Neuron (in vitro differentiated cells): ENCODE measurements around the gene FGF14.
"Not testable (repeated sequence)": the region's sequence is repeated elsewhere in the genome, so short reads cannot be mapped to it uniquely, and the experiment has no call there.

Experiments
- H2AFZ ChIP-seq: one replicate; pipeline ENCODE4 v1.6.1; 2013; ENCODE audit warnings: low read depth, mild to moderate bottlenecking, inconsistent platforms, low read length, moderate library complexity
- H3K27me3 ChIP-seq: one replicate; pipeline ENCODE4 v1.6.1; 2013; ENCODE audit warnings: low read length; ENCODE audit not compliant: insufficient read depth
- H3K36me3 ChIP-seq: one replicate; pipeline ENCODE4 v1.6.1; 2013; ENCODE audit warnings: low read length; ENCODE audit not compliant: insufficient read depth
- H3K4me1 ChIP-seq: one replicate; pipeline ENCODE4 v1.6.1; 2013; ENCODE audit warnings: low read length; ENCODE audit not compliant: insufficient read depth
- H3K4me3 ChIP-seq: 2 replicates; pipeline ENCODE4 v1.5.1; 2013; ENCODE audit warnings: mild to moderate bottlenecking, low read length, moderate library complexity
- H3K9me3 ChIP-seq: one replicate; pipeline ENCODE4 v1.6.1; 2013; ENCODE audit warnings: low read length

Gene FGF14

DNA sequence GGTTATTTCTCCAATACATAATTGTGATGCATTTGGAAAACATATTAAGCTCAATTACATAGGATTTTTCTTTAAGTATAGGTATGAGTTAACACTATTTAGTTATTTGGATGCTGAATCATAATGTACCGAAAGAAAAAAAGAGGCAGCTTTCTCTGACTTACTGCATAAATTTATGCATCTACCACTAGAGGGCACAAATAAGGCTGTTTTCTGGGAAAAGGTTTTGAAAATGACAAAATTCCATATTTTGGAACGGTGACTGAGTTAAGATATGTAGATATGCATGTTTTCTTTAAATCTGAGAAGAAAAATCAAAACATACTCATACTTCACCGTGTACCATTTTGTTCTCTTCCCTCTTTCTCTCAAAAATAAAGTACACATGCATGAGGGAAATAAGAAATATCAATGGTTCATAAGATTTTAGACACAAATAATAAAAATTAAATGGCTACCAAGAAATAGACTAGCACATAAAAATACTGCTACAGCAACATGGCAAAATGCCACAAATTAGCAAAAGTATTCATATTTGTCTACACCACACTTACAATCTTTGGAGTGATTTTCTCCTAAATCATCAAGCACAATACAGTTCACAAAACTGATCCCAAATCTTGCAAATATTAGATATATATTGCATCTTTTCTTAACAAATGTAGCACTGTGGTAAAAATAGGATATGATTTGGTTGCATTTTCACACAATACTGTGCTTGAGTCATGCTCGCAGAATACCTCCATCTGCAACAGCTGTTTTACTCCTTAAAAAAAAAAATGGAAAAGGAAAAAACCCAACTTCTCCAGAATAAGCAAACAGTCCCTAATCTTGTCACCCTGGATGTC is 260.0 kb downstream of the FGF14 start:
- no peaks in the 10 kb centered on the region for H3K9me3 ChIP-seq
- H3K4me1 ChIP-seq: no peaks in the 10 kb centered on the region
- no peak overlapping the region for H3K4me3 ChIP-seq
- H3K27me3 ChIP-seq: no peaks in the 10 kb centered on the region
- H2AFZ ChIP-seq: no peak overlapping the region
- no peaks in the 10 kb centered on the region for H3K36me3 ChIP-seq

DNA sequence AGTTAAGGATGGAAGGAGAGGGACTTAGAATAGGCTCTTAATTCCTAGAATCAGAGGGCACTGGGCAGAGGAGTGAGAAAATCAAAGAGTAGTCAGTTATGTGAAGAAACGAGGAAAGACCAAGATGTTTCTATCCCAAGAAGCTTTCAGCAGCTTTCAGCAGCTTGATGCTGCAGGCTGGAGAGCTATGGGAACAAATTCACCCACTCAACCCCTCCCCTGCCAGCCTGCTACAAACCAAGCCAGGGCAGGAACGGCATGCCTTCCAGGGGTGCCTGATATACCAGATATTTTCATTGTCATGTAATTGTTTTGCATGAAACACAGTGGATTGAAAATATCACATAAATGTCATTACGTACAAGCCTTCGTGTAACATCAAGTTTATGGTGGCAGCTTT is 262.2 kb downstream of the FGF14 start:
- Histone ChIP-seq H3K9me3 (no peaks in the 10 kb centered on the region), H3K4me3 (no peak overlapping the region), H2AFZ (no peak overlapping the region), H3K36me3 (no peaks in the 10 kb centered on the region), H3K27me3 (no peaks in the 10 kb centered on the region), H3K4me1 (no peaks in the 10 kb centered on the region)

DNA sequence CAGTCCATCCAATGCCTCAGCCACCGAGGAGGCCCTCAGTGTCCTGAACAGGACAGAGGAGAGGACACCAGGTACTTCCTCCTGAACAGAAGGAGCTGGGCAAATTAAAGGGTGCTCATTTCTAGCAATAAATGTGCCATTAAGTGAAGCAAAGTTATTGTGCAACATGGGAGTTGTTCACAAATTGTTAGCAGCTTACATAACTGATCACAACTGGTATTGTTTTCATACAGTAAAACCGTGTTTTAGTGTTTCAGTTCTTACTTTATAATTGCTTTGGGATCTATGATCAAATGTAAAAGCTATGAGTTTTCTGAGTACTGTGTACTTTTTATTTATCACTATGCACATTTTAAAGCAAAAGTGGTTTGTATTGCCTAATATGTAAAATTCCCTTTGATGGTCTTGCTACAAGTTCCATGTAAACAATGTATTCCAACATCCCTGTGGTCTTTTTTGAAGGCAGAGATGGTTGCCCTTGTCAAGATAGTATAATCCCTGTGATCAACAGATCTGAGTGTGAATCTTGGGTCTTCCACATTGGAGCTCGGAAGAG is 263.1 kb downstream of the FGF14 start:
- Histone ChIP-seq H3K27me3 (no peaks in the 10 kb centered on the region), H3K4me1 (no peaks in the 10 kb centered on the region), H3K4me3 (no peak overlapping the region), H3K36me3 (no peaks in the 10 kb centered on the region), H3K9me3 (no peaks in the 10 kb centered on the region), H2AFZ (no peak overlapping the region)

DNA sequence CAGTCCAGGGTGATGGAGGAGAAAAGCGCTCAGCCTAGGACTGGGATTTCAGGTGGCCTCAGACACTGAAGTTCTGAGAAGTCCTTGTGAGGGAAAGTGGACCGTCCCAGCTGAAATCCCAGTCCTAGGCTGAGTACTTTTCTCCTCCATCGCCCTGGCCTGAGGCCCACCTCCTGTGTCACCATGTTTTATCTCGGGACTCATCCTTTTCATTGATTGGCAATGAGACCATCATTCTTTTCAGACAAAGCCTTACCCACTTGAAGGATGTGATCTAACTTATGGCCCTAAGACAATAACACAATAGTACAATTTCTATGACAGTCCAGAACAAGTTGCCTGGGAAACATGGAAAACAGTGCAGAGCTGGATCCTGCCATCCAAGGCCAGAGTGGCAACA is 263.9 kb downstream of the FGF14 start:
- not testable (repeated sequence) for H3K4me1 ChIP-seq, H3K36me3 ChIP-seq, H3K9me3 ChIP-seq, H3K27me3 ChIP-seq, H2AFZ ChIP-seq, H3K4me3 ChIP-seq

DNA sequence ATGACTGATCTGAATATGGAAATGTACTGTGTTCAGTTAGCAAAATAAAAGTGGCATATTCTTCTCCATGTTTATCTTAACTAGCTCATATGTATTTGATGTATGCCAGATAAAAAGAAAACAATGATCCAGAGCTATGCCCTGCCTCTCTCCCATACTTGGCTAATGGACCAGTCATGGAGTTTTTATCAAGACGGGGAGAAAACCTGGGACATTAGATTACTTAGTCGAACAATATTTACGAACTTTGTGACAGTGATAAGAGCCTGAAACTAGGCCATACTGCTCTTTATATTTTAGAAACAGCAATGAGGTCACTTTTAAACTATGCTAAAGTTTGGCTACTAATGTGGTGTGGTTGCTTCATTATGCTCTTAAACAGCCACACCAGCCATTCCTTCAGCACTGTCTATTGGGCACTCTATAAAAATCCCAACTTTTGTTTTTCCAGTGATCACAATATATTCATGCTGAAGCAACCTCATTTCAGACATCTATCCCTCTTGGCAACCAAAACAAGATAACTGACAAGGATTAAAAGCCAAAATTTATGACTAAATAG is 265.0 kb downstream of the FGF14 start:
- Histone ChIP-seq H3K4me3 (no peak overlapping the region), H2AFZ (no peak overlapping the region), H3K36me3 (no peaks in the 10 kb centered on the region), H3K9me3 (no peaks in the 10 kb centered on the region), H3K27me3 (no peaks in the 10 kb centered on the region), H3K4me1 (no peaks in the 10 kb centered on the region)

DNA sequence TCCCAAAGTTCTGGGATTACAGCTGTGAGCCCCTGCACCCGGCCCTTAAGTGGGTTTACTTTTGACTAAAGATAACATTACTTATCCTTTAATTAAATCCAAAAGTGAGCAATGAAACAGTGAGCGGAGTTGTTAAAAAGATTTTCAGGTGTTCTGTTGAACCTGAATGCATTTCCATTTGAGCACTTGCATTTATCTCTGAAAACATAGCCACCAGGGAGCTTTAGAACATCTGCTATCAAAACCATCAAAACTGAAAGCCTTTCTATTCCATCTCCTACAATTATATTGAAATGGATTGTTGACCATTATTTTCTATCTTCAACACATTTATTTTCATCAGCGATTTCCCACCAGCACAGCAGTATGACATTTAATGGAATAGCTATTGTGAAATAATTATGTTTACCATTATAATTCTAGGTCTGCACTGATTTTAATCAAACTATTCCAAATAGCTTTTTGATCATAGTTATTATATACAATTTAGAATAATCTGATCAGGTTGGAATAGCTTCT is 269.0 kb downstream of the FGF14 start:
- peaks cover 8% of the 10 kb centered on the region for H3K4me1 ChIP-seq

DNA sequence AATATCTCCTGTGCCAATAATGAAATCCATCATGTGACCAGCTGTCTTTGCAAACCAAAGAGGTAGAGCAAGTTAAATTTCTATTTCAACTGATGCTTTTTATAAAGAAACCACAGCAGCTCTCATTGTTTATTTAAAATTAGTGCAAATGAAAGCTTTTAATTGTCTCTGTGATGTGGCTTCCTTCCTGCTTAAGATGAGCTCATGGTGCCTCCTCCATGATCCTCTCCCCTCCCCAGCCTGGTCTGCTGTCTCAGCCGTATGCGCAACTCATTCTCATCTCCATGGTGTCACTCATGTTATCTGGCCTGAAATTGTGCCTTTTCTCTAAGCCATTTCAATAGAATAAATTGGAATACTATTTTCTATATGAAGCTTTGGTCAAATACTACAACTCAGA is 270.6 kb downstream of the FGF14 start:
- Histone ChIP-seq H2AFZ (no peak overlapping the region), H3K27me3 (no peaks in the 10 kb centered on the region), H3K36me3 (no peaks in the 10 kb centered on the region), H3K9me3 (peaks cover 2% of the 10 kb centered on the region), H3K4me3 (no peak overlapping the region), H3K4me1 (peaks cover 8% of the 10 kb centered on the region)

More for the DNA sequence above, 269.0 kb downstream of the FGF14 start:
- Histone ChIP-seq H3K4me3 (no peak overlapping the region), H2AFZ (no peak overlapping the region), H3K36me3 (no peaks in the 10 kb centered on the region), H3K27me3 (no peaks in the 10 kb centered on the region), H3K9me3 (peaks cover 2% of the 10 kb centered on the region)

DNA sequence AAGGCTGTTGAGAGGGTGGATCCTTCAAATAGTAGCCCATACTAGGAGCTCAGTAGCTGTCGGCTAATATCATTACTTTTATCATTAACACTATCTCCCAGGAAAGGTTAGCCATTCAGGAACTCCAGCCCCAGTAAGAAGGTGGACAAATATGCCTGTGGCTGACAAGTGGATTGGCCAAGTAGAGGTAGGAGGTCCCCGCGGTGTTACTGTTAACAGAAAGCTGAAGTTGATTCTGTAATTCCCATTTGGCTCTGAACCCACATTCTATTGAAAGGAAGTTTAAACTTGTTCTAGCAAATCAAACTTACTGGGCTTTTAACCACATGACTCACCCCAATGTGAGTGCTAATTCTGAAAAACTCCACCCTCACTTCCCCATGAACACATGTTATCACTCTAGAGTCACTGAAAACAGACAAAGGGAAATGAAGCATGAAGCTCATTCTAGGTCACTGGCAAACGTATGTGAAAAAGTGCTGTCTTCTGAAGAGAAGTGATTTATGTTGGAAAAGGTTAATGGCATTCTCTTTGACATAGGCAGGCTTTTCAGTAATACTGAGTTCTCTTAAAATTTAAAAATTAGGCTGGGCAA is 273.5 kb downstream of the FGF14 start:
- Histone ChIP-seq H3K9me3 (peaks cover 2% of the 10 kb centered on the region), H2AFZ (no peak overlapping the region), H3K4me1 (peaks cover 8% of the 10 kb centered on the region), H3K27me3 (no peaks in the 10 kb centered on the region), H3K4me3 (no peak overlapping the region), H3K36me3 (no peaks in the 10 kb centered on the region)

DNA sequence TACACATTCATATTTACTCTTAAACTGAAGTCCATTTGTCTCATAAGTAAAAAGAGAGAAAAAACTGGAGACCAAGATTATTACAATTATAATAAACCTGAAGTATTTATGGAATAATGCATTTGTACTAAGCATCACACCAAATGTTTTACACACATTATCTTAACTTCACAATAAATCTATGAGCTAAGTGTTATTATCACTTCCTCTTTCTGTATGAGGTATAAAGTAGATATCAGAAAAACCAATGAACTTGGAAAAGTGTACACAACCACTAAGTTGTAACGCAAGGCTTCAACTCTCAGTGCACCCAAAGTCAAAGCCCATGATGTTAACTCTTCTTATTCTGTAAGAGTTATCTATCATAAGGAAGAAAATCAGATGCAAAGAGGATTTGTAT is 274.7 kb downstream of the FGF14 start:
- peaks cover 8% of the 10 kb centered on the region for H3K4me1 ChIP-seq
- H3K27me3 ChIP-seq: no peaks in the 10 kb centered on the region
- no peaks in the 10 kb centered on the region for H3K36me3 ChIP-seq
- H2AFZ ChIP-seq: no peak overlapping the region
- peaks cover 2% of the 10 kb centered on the region for H3K9me3 ChIP-seq
- no peak overlapping the region for H3K4me3 ChIP-seq

DNA sequence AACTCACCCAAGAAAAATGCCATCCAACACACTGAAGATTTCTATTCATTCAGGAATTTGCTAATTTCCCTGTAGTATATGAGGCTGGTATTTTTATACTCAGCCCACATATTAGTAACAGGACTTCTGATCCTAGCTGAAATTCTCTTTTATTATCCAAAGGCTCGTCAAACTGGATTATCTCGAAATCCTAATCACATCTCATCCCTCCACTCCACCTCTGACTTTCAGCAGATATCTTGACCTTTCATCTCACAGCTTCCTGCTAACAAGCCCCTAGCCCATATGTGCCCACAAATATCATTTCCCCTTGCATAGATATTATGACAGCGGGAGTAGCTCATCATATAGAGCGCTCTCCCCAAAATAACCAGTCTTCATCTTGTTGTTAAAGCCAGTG is 279.7 kb downstream of the FGF14 start:
- no peak overlapping the region for H3K4me3 ChIP-seq
- no peaks in the 10 kb centered on the region for H3K9me3 ChIP-seq
- H2AFZ ChIP-seq: no peak overlapping the region
- no peaks in the 10 kb centered on the region for H3K27me3 ChIP-seq
- H3K36me3 ChIP-seq: no peaks in the 10 kb centered on the region
- peaks cover 6% of the 10 kb centered on the region for H3K4me1 ChIP-seq

DNA sequence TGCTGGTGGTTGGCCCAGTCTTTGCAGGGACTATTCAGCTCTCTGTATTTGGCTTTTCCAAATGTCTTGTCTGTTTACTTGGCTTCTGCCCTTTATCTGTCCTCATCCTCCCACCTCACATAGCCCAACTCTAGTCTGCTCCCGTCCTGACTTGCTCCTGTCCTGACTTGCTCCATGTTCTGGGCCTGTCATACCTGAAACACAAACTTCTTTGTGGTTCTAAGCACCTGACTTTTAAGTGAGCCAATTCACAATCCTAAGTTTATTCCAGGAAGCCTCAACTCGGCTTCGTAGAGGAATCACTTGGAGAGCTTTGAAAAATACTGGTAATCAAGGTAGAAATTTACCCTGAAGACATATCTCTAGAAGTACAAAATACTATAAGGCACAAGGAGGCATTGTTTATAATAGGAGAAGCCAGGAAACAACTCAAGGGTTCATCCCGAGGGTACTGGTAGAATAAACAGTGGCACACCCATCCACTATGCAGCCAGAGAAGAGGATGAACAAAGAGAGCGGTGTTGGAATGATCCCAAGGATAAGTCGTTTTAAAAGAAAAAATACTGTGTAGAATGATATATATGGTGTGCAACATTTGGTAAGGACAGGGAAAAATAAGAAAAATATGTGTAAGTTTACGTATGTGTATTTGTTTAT is 284.5 kb downstream of the FGF14 start:
- H3K27me3 ChIP-seq: no peaks in the 10 kb centered on the region
- peaks cover 6% of the 10 kb centered on the region for H3K4me1 ChIP-seq
- no peaks in the 10 kb centered on the region for H3K9me3 ChIP-seq
- no peak overlapping the region for H2AFZ ChIP-seq
- H3K4me3 ChIP-seq: no peak overlapping the region
- H3K36me3 ChIP-seq: no peaks in the 10 kb centered on the region

DNA sequence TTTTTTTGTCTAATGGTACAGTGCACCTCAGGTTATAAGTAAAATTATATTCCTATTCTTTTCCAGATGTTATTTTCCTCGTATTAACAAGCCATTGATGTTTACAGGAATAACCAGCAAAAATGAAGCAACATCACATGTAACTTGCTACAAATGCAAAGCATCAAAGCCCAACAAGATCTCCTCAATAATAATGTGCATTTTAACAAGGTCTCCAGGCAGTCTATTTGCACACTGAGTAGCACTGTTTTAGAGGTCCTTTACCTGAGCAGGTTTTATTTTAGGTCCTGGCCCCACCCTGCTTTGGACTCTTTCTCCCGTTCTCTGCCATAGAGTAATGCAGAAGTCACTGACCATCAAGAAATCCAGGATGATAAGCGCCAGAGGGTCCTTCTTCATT is 298.4 kb downstream of the FGF14 start:
- H3K4me3 ChIP-seq: no peak overlapping the region
- H2AFZ ChIP-seq: no peak overlapping the region
- no peaks in the 10 kb centered on the region for H3K27me3 ChIP-seq
- H3K4me1 ChIP-seq: no peaks in the 10 kb centered on the region
- no peaks in the 10 kb centered on the region for H3K36me3 ChIP-seq
- no peaks in the 10 kb centered on the region for H3K9me3 ChIP-seq

DNA sequence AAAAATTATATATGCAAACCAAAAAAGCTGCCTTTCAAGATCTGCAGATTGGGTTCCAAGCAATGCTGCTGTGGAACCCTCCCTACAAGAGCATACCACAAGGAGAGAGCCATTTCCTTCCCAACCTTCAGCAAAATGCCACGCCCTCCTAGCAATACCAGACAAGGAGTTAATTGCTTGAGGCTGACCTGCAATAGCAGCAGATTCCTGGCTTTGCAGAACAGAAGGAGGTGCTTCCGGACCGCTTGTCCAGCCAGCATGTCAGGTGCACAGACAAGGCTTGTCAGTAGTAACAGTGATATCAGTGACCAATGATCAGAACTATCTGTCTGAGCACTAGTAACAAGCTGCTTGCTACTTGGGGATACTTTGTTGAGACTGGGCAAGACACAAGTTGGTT is 301.6 kb downstream of the FGF14 start:
- no peak overlapping the region for H3K4me3 ChIP-seq
- H3K4me1 ChIP-seq: no peaks in the 10 kb centered on the region
- no peaks in the 10 kb centered on the region for H3K27me3 ChIP-seq

More for the DNA sequence above, 301.6 kb downstream of the FGF14 start:
- H3K36me3 ChIP-seq: no peaks in the 10 kb centered on the region
- no peaks in the 10 kb centered on the region for H3K9me3 ChIP-seq
- no peak overlapping the region for H2AFZ ChIP-seq
